Peyer's patch (tissue), 4 donors: ENCODE results near the gene TMEM100.

Source experiments
- CTCF ChIP-seq, 6 experiments: fragments of 450-650 bp in 4 of 6; fragments of 200-600 bp in 2 of 6; sonication (generic) in 1 of 6; IDR thresholded peaks; one replicate each; pipeline ENCODE4 v1.5.1; 2017 to 2019; ENCODE audit warnings: antibody characterized with exemption in 6 of 6, mild to moderate bottlenecking in 3 of 6, moderate library complexity in 1 of 6
- POLR2A ChIP-seq, 2 donors: fragments of 450-650 bp; IDR thresholded peaks; one replicate each; pipeline ENCODE4 v1.5.1; 2017; ENCODE audit warnings: antibody characterized with exemption in 2 of 2, mild to moderate bottlenecking in 2 of 2, moderate library complexity in 2 of 2

- TF ChIP-seq CTCF (IDR thresholded peaks at IDR 0.05) (no peak), POLR2A (IDR thresholded peaks at IDR 0.05) (no peak)
These were observed 26.2 kb upstream of the TMEM100 start for GRCh38 chr17:55748841-55749240.
